OCI-LY1 (cell line): ENCODE data around the gene GPR85.

Experiments
- H2AFZ ChIP-seq: fragments of 200-600 bp; sonication (generic), shearing (Covaris generic); 2 replicates; pipeline ENCODE4 v1.6.0; 2014; ENCODE audit warnings: antibody characterized with exemption, mild to moderate bottlenecking, low read length
- H3F3A ChIP-seq: fragments of 200-600 bp; sonication (generic), shearing (Covaris generic); 2 replicates; pipeline ENCODE4 v1.6.0; 2014; ENCODE audit warnings: mild to moderate bottlenecking, antibody characterized with exemption, low read length, moderate library complexity; ENCODE audit not compliant: insufficient read depth
- H3K27ac ChIP-seq: fragments of 200-600 bp; sonication (generic); 2 replicates; pipeline ENCODE4 v1.5.1; 2014; ENCODE audit warnings: low read length, mixed run types, mild to moderate bottlenecking, low read depth; ENCODE audit not compliant: poor library complexity, severe bottlenecking
- H3K27me3 ChIP-seq: fragments of 200-600 bp; sonication (generic); 2 replicates; pipeline ENCODE4 v1.6.0; 2014; ENCODE audit warnings: antibody characterized with exemption, mild to moderate bottlenecking, low read length, moderate library complexity; ENCODE audit not compliant: insufficient read depth
- H3K36me3 ChIP-seq: fragments of 200-600 bp; sonication (generic); 2 replicates; pipeline ENCODE4 v1.6.1; 2014; ENCODE audit warnings: mild to moderate bottlenecking, antibody characterized with exemption, low read length, moderate library complexity, mixed read lengths; ENCODE audit not compliant: insufficient read depth
- H3K4me1 ChIP-seq: fragments of 200-600 bp; sonication (generic); 2 replicates; pipeline ENCODE4 v1.5.1; 2014; ENCODE audit warnings: mild to moderate bottlenecking, low read length, moderate library complexity; ENCODE audit not compliant: insufficient read depth, severe bottlenecking
- H3K4me2 ChIP-seq: fragments of 200-600 bp; sonication (generic), shearing (Covaris generic); 2 replicates; pipeline ENCODE4 v1.6.1; 2014; ENCODE audit warnings: low read length
- H3K4me3 ChIP-seq: fragments of 200-600 bp; sonication (generic); 2 replicates; pipeline ENCODE4 v1.5.1; 2014; ENCODE audit warnings: low read length, low read depth, mild to moderate bottlenecking, mixed read lengths; ENCODE audit not compliant: poor library complexity, severe bottlenecking
- H3K79me2 ChIP-seq: fragments of 200-600 bp; shearing (Covaris generic); 2 replicates; pipeline ENCODE4 v1.6.1; 2016; ENCODE audit warnings: mixed run types, low read length, mixed read lengths; ENCODE audit not compliant: insufficient read depth
- H3K9ac ChIP-seq: fragments of 200-600 bp; sonication (generic), shearing (Covaris generic); 2 replicates; pipeline ENCODE4 v1.6.1; 2014; ENCODE audit warnings: mild to moderate bottlenecking, low read length, mixed read lengths
- H3K9me2 ChIP-seq: fragments of 200-600 bp; sonication (generic), shearing (Covaris generic); 2 replicates; pipeline ENCODE4 v1.6.1; 2014; ENCODE audit warnings: low read depth, mild to moderate bottlenecking, low read length, mixed read lengths
- H3K9me3 ChIP-seq: fragments of 200-600 bp; shearing (Covaris generic); 2 replicates; pipeline ENCODE4 v1.6.1; 2014; ENCODE audit warnings: low read length, mixed read lengths
- H4K20me1 ChIP-seq: fragments of 200-600 bp; sonication (generic), shearing (Covaris generic); 2 replicates; pipeline ENCODE4 v1.6.0; 2016; ENCODE audit warnings: mild to moderate bottlenecking, low read length; ENCODE audit not compliant: insufficient read depth
- EZH2 ChIP-seq: fragments of 200-600 bp; sonication (generic), shearing (Covaris generic); IDR thresholded peaks from 2 replicates; pipeline ENCODE4 v1.8.0; 2017; ENCODE audit warnings: borderline replicate concordance, mixed run types, mild to moderate bottlenecking, antibody characterized with exemption, low read length, moderate library complexity, mixed read lengths
- TF ChIP-seq, protein P1 (sequence below): fragments of 200-600 bp; sonication (generic), shearing (Covaris generic); IDR thresholded peaks from 2 replicates; pipeline ENCODE4 v1.5.1; 2017; ENCODE audit warnings: mild to moderate bottlenecking, antibody characterized with exemption, low read length, moderate library complexity, mixed read lengths

Gene GPR85

DNA sequence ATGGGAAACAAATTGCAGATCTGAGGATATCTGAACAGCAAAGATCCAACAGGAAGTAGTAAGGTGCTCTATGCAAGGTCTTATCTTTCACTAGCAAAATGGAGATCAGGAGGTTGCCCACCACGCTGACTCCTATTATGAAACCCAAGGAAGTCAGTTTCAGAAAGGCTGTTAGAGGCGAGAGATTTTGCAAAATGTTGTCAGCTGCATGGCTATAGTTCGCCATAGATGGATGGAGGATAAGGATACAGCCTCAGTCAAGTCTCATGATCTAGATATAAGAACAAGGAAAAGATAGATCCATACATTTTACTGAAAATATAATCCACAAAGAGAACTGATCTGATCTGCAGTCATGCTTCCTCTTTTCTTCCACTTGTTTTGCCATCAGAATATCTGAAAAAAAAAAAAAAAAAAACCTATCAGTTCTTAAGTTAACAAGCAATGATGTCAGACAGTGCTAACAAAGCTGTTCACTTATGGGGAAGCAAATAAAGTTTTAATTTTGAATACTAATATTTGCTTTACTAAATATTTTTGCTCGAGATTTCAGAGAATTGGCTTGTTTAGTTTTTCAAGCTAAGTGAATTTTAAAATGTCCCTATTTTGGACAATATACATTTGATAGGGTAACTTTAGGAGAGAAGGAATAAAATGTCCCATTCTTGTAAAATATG lies 2.0 kb downstream of the GPR85 start:
- no peaks in the 10 kb centered on the region for H3K79me2 ChIP-seq
- H3K36me3 ChIP-seq, result no peaks in the 10 kb centered on the region
- no peak for TF ChIP-seq EZH2
- TF ChIP-seq, protein P1, sequence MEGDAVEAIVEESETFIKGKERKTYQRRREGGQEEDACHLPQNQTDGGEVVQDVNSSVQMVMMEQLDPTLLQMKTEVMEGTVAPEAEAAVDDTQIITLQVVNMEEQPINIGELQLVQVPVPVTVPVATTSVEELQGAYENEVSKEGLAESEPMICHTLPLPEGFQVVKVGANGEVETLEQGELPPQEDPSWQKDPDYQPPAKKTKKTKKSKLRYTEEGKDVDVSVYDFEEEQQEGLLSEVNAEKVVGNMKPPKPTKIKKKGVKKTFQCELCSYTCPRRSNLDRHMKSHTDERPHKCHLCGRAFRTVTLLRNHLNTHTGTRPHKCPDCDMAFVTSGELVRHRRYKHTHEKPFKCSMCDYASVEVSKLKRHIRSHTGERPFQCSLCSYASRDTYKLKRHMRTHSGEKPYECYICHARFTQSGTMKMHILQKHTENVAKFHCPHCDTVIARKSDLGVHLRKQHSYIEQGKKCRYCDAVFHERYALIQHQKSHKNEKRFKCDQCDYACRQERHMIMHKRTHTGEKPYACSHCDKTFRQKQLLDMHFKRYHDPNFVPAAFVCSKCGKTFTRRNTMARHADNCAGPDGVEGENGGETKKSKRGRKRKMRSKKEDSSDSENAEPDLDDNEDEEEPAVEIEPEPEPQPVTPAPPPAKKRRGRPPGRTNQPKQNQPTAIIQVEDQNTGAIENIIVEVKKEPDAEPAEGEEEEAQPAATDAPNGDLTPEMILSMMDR, result no peak
- no peaks in the 10 kb centered on the region for H3F3A ChIP-seq
- H3K27me3 ChIP-seq, result no peaks in the 10 kb centered on the region
- H3K4me3 ChIP-seq, result no peak overlapping the region
- no peak overlapping the region; the same call in 1 of the 2 replicates for H3K4me2 ChIP-seq
- peaks cover 25% of the 10 kb centered on the region for H3K4me1 ChIP-seq
- H2AFZ ChIP-seq, result no peak overlapping the region
- H3K9me2 ChIP-seq, result no peaks in the 10 kb centered on the region
- H3K9me3 ChIP-seq, result 0 out of 2 replicates have a peak, but pooled peaks cover 5% of the 10 kb centered on the region
- no peaks in the 10 kb centered on the region for H4K20me1 ChIP-seq
- no peak overlapping the region for H3K9ac ChIP-seq
- no peak overlapping the region for H3K27ac ChIP-seq

DNA sequence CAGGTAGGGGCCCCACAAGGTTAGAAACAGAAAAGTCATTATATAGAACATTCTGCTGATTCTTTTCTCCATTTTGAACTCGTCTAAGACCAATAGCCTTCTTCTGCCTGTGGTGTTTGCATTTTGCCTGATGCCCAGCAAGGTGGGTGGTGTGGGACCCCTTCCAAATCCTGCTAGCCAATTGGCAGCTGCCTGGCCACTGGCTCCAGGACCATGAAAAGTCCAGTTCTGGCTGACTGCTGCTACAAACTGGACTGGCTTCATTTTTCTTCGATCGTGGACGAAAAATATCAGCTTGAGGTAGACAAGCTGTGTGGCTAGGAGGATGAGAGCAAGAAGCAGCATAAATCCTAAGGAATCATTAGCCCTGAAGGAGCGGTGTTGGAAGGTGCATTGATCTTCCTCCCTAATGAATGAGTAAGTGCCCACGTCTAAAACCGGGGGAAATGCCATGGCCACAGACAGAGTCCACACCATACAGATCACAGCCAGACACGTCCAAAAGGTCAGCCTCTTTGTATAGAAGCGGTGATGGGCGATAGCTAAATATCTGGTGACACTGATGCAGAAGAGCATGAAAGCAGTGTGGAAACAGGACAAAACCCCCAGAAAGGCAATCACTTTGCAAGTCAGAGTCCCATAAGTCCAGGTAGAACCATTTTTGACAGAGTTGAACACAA lies 2.7 kb downstream of the GPR85 start:
- H3K27ac ChIP-seq, result no peak overlapping the region
- no peak overlapping the region; the same call in 1 of the 2 replicates for H3K9ac ChIP-seq
- no peak overlapping the region; the same call in 1 of the 2 replicates for H3K4me2 ChIP-seq

DNA sequence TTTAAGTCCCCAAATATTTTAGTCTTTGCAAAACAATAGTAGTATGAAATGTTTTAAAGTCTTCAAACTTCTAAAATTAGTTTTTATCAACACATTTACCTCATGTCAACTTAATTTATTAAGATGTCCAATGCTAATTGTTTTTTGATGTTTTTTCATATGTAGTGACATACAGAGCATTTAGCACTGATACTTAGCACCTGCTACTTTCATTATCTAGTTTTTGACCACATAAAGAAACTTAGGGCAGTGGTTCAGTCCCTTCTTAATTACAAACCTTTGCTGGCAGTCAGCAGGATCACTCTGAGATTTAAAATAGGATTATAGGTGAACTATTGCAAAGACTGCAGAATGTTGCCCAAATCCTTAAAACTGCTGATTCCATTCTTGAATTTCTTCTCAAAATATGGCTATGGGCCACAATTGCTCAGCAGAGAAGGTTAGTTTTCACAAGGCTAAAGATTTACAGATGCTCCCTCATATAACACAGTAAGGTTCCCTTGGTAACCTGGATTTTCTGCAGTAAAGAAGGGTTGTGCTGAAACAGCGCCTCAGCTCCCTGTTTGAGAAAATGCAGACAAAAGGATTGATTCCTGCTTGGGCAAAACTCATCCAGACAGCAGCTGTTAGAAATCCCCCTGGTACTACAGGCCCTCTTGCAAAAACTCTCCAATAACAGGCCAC lies 3.4 kb downstream of the GPR85 start:
- Histone ChIP-seq H3K36me3 (no peaks in the 10 kb centered on the region), H3F3A (no peaks in the 10 kb centered on the region), H3K4me2 (no peak overlapping the region), H3K4me1 (peaks cover 25% of the 10 kb centered on the region), H3K27me3 (no peaks in the 10 kb centered on the region), H3K4me3 (no peak overlapping the region), H3K9ac (no peak overlapping the region; the same call in 1 of the 2 replicates), H4K20me1 (no peaks in the 10 kb centered on the region), H3K27ac (no peak overlapping the region), H3K9me2 (no peaks in the 10 kb centered on the region), H3K79me2 (no peaks in the 10 kb centered on the region), H3K9me3 (0 out of 2 replicates have a peak, but pooled peaks cover 5% of the 10 kb centered on the region), H2AFZ (no peak overlapping the region)
- no peak for TF ChIP-seq EZH2
- TF ChIP-seq, protein P1, result no peak

More for the DNA sequence above, 2.7 kb downstream of the GPR85 start:
- TF ChIP-seq, protein P1, result no peak
- TF ChIP-seq EZH2, result no peak
- H3K9me2 ChIP-seq, result no peaks in the 10 kb centered on the region
- H3K4me1 ChIP-seq, result peaks cover 25% of the 10 kb centered on the region
- no peaks in the 10 kb centered on the region for H3K27me3 ChIP-seq
- H3K4me3 ChIP-seq, result no peak overlapping the region
- H3F3A ChIP-seq, result no peaks in the 10 kb centered on the region
- no peak overlapping the region for H2AFZ ChIP-seq
- no peaks in the 10 kb centered on the region for H3K36me3 ChIP-seq
- H4K20me1 ChIP-seq, result no peaks in the 10 kb centered on the region
- 0 out of 2 replicates have a peak, but pooled peaks cover 5% of the 10 kb centered on the region for H3K9me3 ChIP-seq
- H3K79me2 ChIP-seq, result no peaks in the 10 kb centered on the region
